ENCODE results near the gene MAEA. TPM values are rescaled to one million over a fixed set of nuclear protein-coding genes. Genes with fewer than 3 reads are reported as not detected.

MAEA gene
- total RNA-seq, 1 donor from 2014 or later: 63.2 TPM

- TF ChIP-seq, protein P1, sequence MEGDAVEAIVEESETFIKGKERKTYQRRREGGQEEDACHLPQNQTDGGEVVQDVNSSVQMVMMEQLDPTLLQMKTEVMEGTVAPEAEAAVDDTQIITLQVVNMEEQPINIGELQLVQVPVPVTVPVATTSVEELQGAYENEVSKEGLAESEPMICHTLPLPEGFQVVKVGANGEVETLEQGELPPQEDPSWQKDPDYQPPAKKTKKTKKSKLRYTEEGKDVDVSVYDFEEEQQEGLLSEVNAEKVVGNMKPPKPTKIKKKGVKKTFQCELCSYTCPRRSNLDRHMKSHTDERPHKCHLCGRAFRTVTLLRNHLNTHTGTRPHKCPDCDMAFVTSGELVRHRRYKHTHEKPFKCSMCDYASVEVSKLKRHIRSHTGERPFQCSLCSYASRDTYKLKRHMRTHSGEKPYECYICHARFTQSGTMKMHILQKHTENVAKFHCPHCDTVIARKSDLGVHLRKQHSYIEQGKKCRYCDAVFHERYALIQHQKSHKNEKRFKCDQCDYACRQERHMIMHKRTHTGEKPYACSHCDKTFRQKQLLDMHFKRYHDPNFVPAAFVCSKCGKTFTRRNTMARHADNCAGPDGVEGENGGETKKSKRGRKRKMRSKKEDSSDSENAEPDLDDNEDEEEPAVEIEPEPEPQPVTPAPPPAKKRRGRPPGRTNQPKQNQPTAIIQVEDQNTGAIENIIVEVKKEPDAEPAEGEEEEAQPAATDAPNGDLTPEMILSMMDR (IDR thresholded peaks at IDR 0.05): no peak
- Histone ChIP-seq H3K27ac (no peak overlapping the region), H3K9me3 (no peaks in the 10 kb centered on the region), H3K4me1 (peaks cover 8% of the 10 kb centered on the region), H3K27me3 (no peaks in the 10 kb centered on the region), H3K36me3 (peaks cover 21% of the 10 kb centered on the region), H3K4me3 (no peak overlapping the region)
- DNase-seq: no peak
- ATAC-seq: no peak
- intact Hi-C loops (cut with DNase I): no loop called here
Measured at GRCh38 chr4:1362521-1362920, 72.8 kb downstream of the MAEA start.

GRCh38 chr4:1363513-1363912, 73.8 kb downstream of the MAEA start:
- Histone ChIP-seq H3K36me3 (peaks cover 18% of the 10 kb centered on the region), H3K4me3 (no peak overlapping the region), H3K4me1 (peaks cover 8% of the 10 kb centered on the region), H3K9me3 (no peaks in the 10 kb centered on the region), H3K27ac (no peak overlapping the region), H3K27me3 (no peaks in the 10 kb centered on the region)
- ATAC-seq (no peak), DNase-seq (no peak)
- TF ChIP-seq, protein P1 (IDR thresholded peaks at IDR 0.05): no peak
- intact Hi-C loops (cut with DNase I): no loop called here

- Histone ChIP-seq H3K27me3 (no peaks in the 10 kb centered on the region), H3K36me3 (peaks cover 16% of the 10 kb centered on the region), H3K4me3 (no peak overlapping the region), H3K27ac (no peak overlapping the region), H3K4me1 (peaks cover 8% of the 10 kb centered on the region), H3K9me3 (no peaks in the 10 kb centered on the region)
- TF ChIP-seq, protein P1 (IDR thresholded peaks at IDR 0.05): no peak
- intact Hi-C loops (cut with DNase I): no loop called here
- DNase-seq (no peak), ATAC-seq (no peak)
Measured at GRCh38 chr4:1364217-1364616, 74.5 kb downstream of the MAEA start.

- peaks cover 8% of the 10 kb centered on the region for H3K4me1 ChIP-seq
- ATAC-seq: no peak
- intact Hi-C loops (cut with DNase I): no loop called here
Measured at GRCh38 chr4:1364748-1365147, 75.1 kb downstream of the MAEA start.

DNA sequence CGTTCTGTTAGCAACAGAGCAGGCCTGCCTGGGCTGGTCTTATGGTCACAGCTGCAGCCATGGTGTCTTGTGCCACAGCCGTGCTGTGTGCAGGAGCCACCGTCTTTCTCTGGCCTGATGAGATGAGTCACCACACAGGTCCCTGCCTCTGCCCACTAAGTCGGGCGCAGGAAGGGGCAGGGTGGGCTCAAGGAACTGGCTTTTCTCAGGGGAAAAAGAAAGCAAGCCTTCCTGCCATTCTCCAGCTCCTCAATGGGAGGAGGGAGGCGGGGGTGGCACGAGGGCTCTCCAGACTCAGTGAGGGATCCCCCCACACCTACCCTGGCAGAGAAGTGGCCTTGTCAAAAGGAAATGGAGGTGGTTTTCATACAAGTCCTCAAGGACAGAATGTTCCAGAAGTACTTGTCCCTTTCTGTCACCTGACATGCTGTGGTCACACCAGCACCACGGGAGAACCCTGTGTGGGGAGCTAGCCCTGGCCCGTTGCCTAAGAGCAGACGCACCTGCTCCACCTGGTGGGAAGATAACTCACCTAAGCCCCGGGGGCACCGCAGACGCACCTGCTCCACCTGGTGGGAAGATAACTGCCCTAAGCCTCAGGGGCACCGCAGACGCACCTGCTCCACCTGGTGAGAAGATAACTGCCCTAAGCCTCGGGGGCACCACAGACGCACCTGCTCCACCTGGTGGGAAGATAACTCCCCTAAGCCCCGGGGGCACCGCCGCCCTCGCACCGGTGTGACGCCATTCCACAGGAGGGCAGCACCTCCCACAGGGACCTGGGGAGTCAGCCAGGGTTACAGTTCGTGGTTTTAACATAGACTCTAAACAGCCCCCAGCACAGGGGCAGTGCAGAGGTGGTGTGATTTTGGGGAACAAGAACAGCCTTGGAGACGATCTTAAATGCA, 75.8 kb downstream of the MAEA start:
- H3K4me3 ChIP-seq: no peak overlapping the region
- TF ChIP-seq, protein P1 (IDR thresholded peaks at IDR 0.05): peak; percentile 24
- H3K27me3 ChIP-seq: no peaks in the 10 kb centered on the region
- intact Hi-C loops (cut with DNase I): no loop called here
- DNase-seq: peak; percentile 91
- H3K9me3 ChIP-seq: no peaks in the 10 kb centered on the region
- no peak overlapping the region for H3K27ac ChIP-seq
- peak; percentile 83 for ATAC-seq
- peaks cover 21% of the 10 kb centered on the region for H3K36me3 ChIP-seq
- peaks cover 8% of the 10 kb centered on the region for H3K4me1 ChIP-seq

More at GRCh38 chr4:1364748-1365147, 75.1 kb downstream of the MAEA start:
- TF ChIP-seq, protein P1 (IDR thresholded peaks at IDR 0.05): no peak
- no peak overlapping the region for H3K27ac ChIP-seq
- peaks cover 16% of the 10 kb centered on the region for H3K36me3 ChIP-seq
- no peaks in the 10 kb centered on the region for H3K9me3 ChIP-seq
- H3K27me3 ChIP-seq: no peaks in the 10 kb centered on the region
- H3K4me3 ChIP-seq: no peak overlapping the region
- DNase-seq: no peak

All from upper lobe of right lung (tissue), 1 donor.